ENCODE data around the gene CDT1. TPM values are rescaled to one million over a fixed set of nuclear protein-coding genes. Genes with fewer than 3 reads are reported as not detected.

The CDT1 gene
- total RNA-seq, 3 donors from 2014 or later (not counting 1 experiment from before 2014, with no cell fraction given) = 2.2 to 3.8 (median 2.6) TPM

DNA sequence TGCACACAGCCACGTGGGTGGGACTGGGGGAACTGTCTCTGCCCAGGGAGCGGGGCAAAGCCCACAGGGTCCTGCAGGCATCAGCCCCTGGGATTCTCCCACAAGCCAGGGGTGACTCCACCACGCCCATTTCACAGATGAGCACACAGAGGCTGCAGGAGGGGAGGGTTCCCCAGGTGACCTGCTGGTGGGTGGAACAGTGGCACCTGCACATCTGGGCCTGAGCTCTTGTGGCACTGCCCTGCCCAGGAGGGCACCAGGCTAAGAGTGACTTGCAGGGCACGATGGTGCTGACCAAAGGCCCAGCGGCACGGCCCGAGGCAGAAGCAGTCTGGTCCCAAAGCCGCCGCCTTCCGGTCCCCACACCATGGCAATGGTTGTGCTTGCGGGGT is 42.5 kb upstream of the CDT1 start:
- Mint-ChIP-seq H3K27me3 (ENCODE audit: low read depth in 2 of 2) (no peaks in the 10 kb centered on the region), H3K9me3 (no peaks in the 10 kb centered on the region), H3K4me1 (peaks cover 17 to 25% of the 10 kb centered on the region in 2 donors), H3K4me3 (no peak overlapping the region), H3K36me3 (no peaks in the 10 kb centered on the region), H3K27ac (no peak overlapping the region)
- Histone ChIP-seq H3K9me3 (ENCODE audit: control insufficient read depth, insufficient read depth, low read length) (no peaks in the 10 kb centered on the region), H3K27ac (ENCODE audit: low read length) (no peak overlapping the region), H3K4me3 (ENCODE audit: low read length) (no peak overlapping the region), H3K4me1 (ENCODE audit: control insufficient read depth, insufficient read depth, low read length) (peaks cover 42% of the 10 kb centered on the region), H3K36me3 (ENCODE audit: control insufficient read depth, insufficient read depth, low read length) (peaks cover 9% of the 10 kb centered on the region), H3K27me3 (ENCODE audit: control insufficient read depth, insufficient read depth, low read length) (no peaks in the 10 kb centered on the region)
- 96% methylated on average over 11 of the region's 11 CpGs for WGBS (ENCODE audit: insufficient coverage)
- TF ChIP-seq, protein P1, sequence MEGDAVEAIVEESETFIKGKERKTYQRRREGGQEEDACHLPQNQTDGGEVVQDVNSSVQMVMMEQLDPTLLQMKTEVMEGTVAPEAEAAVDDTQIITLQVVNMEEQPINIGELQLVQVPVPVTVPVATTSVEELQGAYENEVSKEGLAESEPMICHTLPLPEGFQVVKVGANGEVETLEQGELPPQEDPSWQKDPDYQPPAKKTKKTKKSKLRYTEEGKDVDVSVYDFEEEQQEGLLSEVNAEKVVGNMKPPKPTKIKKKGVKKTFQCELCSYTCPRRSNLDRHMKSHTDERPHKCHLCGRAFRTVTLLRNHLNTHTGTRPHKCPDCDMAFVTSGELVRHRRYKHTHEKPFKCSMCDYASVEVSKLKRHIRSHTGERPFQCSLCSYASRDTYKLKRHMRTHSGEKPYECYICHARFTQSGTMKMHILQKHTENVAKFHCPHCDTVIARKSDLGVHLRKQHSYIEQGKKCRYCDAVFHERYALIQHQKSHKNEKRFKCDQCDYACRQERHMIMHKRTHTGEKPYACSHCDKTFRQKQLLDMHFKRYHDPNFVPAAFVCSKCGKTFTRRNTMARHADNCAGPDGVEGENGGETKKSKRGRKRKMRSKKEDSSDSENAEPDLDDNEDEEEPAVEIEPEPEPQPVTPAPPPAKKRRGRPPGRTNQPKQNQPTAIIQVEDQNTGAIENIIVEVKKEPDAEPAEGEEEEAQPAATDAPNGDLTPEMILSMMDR (IDR thresholded peaks at IDR 0.05) = no peak
- intact Hi-C loops (cut with micrococcal nuclease) = no loop called here
- DNase-seq = no peak
- no peak for ATAC-seq

DNA sequence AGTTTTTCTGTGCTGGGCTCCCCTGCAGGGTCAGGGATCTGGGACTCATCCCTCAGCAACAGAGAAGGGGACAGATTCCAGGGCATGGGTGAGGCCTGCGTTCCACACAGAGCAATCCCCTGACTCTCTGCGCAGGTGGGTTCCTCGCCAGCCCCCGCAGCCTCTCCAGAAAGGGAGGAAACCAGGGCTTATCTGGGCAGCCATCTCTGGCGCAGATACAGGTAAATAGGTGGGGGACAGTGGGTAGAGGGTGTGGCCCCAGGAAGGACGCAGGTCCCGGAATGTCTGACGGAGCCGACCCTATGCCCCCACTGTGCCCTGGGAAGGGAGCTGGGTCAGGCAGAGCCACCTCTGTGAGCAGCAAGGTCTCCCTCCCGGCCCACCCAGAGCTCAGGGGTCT is 41.8 kb upstream of the CDT1 start:
- Mint-ChIP-seq H3K27ac (no peak overlapping the region), H3K4me3 (no peak overlapping the region), H3K36me3 (no peaks in the 10 kb centered on the region), H3K9me3 (no peaks in the 10 kb centered on the region), H3K4me1 (peaks cover 20 to 28% of the 10 kb centered on the region in 2 donors), H3K27me3 (ENCODE audit: low read depth in 2 of 2) (no peaks in the 10 kb centered on the region)
- H3K27me3 ChIP-seq (ENCODE audit: control insufficient read depth, insufficient read depth, low read length) = no peaks in the 10 kb centered on the region
- intact Hi-C loops (cut with micrococcal nuclease) = no loop called here
- ATAC-seq (no peak), DNase-seq (no peak)
- H3K27ac ChIP-seq (ENCODE audit: low read length) = no peak overlapping the region
- TF ChIP-seq, protein P1 (IDR thresholded peaks at IDR 0.05) = no peak
- H3K9me3 ChIP-seq (ENCODE audit: control insufficient read depth, insufficient read depth, low read length) = no peaks in the 10 kb centered on the region
- peaks cover 9% of the 10 kb centered on the region for H3K36me3 ChIP-seq (ENCODE audit: control insufficient read depth, insufficient read depth, low read length)
- H3K4me3 ChIP-seq (ENCODE audit: low read length) = no peak overlapping the region
- H3K4me1 ChIP-seq (ENCODE audit: control insufficient read depth, insufficient read depth, low read length) = peaks cover 49% of the 10 kb centered on the region
- WGBS (ENCODE audit: insufficient coverage) = 90% methylated on average over 10 of the region's 10 CpGs

DNA sequence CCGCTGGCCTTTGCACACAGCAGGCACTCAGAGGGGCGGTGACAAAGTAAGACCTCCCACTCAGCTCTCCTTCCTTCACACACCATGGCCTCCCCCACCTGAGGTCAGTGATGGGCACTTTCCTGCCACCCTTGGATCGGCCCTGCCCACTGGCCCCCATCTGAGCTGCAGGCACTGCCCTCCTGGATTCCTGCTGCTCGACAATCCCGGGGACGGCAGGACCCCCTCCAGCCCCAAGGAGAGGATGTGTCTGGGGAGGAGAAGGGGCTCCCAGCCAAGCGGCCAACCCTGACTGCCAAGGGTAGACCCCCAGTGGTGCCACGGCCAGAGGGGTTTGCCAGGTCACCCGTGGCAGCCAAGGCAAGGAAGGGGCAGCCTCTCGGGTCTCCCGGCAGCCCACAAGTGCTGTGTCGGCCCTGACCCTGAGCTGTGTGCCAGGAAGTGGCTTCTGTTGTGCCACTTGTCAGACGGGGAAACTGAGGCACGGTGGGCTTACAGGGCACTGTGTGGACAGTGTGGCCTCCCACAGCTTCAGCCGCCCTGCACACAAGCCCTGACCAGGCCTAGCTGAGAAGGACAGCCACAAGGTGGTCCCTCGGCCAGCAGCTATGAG is 41.2 kb upstream of the CDT1 start:
- H3K36me3 ChIP-seq (ENCODE audit: control insufficient read depth, insufficient read depth, low read length) = peaks cover 9% of the 10 kb centered on the region
- peaks cover 54% of the 10 kb centered on the region for H3K4me1 ChIP-seq (ENCODE audit: control insufficient read depth, insufficient read depth, low read length)
- H3K27me3 ChIP-seq (ENCODE audit: control insufficient read depth, insufficient read depth, low read length) = no peaks in the 10 kb centered on the region
- no peaks in the 10 kb centered on the region for H3K9me3 Mint-ChIP-seq
- 86% methylated on average over 16 of the region's 16 CpGs for WGBS (ENCODE audit: insufficient coverage)
- H3K4me3 ChIP-seq (ENCODE audit: low read length) = no peak overlapping the region
- TF ChIP-seq, protein P1 (IDR thresholded peaks at IDR 0.05) = no peak
- H3K36me3 Mint-ChIP-seq = no peaks in the 10 kb centered on the region
- DNase-seq = no peak
- intact Hi-C loops (cut with micrococcal nuclease) = no loop called here
- peaks cover 25 to 34% of the 10 kb centered on the region in 2 donors for H3K4me1 Mint-ChIP-seq
- no peak overlapping the region for H3K27ac Mint-ChIP-seq
- H3K27me3 Mint-ChIP-seq (ENCODE audit: low read depth in 2 of 2) = no peaks in the 10 kb centered on the region
- no peak for ATAC-seq
- no peak overlapping the region for H3K27ac ChIP-seq (ENCODE audit: low read length)
- no peak overlapping the region for H3K4me3 Mint-ChIP-seq
- H3K9me3 ChIP-seq (ENCODE audit: control insufficient read depth, insufficient read depth, low read length) = no peaks in the 10 kb centered on the region

DNA sequence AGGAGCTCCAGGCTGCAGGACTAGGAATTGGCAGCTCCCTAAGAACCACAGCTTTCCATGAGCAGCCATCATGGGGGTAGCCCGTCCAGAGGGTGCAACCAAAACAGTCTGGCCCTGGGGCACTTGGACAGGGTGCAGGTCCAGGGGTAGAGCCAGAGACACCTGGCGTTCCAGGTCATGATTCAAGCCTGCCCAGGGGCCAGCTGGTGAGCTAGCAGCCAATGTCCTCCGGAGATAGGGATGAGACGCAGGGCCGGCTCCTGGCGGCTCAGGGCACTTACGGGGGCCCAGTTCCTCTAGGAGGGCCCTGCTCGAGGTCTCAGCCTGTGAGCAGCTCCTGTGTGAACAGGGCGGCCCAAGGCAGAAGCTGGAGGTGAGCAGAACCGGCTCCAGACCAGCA is 40.6 kb upstream of the CDT1 start:
- H3K27me3 Mint-ChIP-seq (ENCODE audit: low read depth in 2 of 2) = no peaks in the 10 kb centered on the region
- H3K4me1 Mint-ChIP-seq = peaks cover 27 to 34% of the 10 kb centered on the region in 2 donors
- no peak overlapping the region for H3K4me3 Mint-ChIP-seq
- WGBS (ENCODE audit: insufficient coverage) = 94% methylated on average over 10 of the region's 10 CpGs
- no peak overlapping the region for H3K27ac ChIP-seq (ENCODE audit: low read length)
- no peaks in the 10 kb centered on the region for H3K9me3 Mint-ChIP-seq
- intact Hi-C loops (cut with micrococcal nuclease) = no loop called here
- ATAC-seq = no peak
- H3K9me3 ChIP-seq (ENCODE audit: control insufficient read depth, insufficient read depth, low read length) = no peaks in the 10 kb centered on the region
- H3K27me3 ChIP-seq (ENCODE audit: control insufficient read depth, insufficient read depth, low read length) = no peaks in the 10 kb centered on the region
- no peaks in the 10 kb centered on the region for H3K36me3 Mint-ChIP-seq
- no peak overlapping the region for H3K4me3 ChIP-seq (ENCODE audit: low read length)
- H3K27ac Mint-ChIP-seq = no peak overlapping the region
- DNase-seq = no peak
- peaks cover 9% of the 10 kb centered on the region for H3K36me3 ChIP-seq (ENCODE audit: control insufficient read depth, insufficient read depth, low read length)
- peaks cover 58% of the 10 kb centered on the region for H3K4me1 ChIP-seq (ENCODE audit: control insufficient read depth, insufficient read depth, low read length)
- TF ChIP-seq, protein P1 (IDR thresholded peaks at IDR 0.05) = no peak

Data from natural killer cell (primary cell).